NCI-H146 treated with DMSO at 0.1 percent for 48 hours (cell line): Measurements from ENCODE around the gene RBM6.

Experiments
- DNase-seq: peaks from one replicate; lab custom pipeline; 2025; ENCODE audit not compliant: unreplicated experiment; lab: John Stamatoyannopoulos, UW

RBM6 gene

GRCh38 chr3:50124052-50124799 is 184.3 kb downstream of the RBM6 start:
- no peak for DNase-seq

GRCh38 chr3:50124800-50125178 is 184.8 kb downstream of the RBM6 start:
- DNase-seq: no peak

- DNase-seq: no peak
These were observed 185.8 kb downstream of the RBM6 start for GRCh38 chr3:50125541-50126286.

- no peak for DNase-seq
These were observed 186.6 kb downstream of the RBM6 start for GRCh38 chr3:50126287-50127211.
